Right ventricle myocardium superior (tissue), 1 donor: ENCODE measurements around the gene COL12A1. TPM values are rescaled to one million over a fixed set of nuclear protein-coding genes. Genes with fewer than 3 reads are reported as not detected.
A peak's percentile ranks its signal among the peaks of the same experiment; 100 is the strongest.
"Not testable (repeated sequence)": the region's sequence is repeated elsewhere in the genome, so short reads cannot be mapped to it uniquely, and the experiment has no call there.

Experiments used
- ATAC-seq: fragments of 200-7000 bp; cut with Tn5 transposase; one replicate; pipeline ENCODE4 v1.9.1; 2020; ENCODE audit warnings: mild to moderate bottlenecking; ENCODE audit not compliant: poor library complexity
- DNase-seq: peaks from one replicate; pipeline ENCODE4 v3.0.0-alpha.2; 2020
- intact Hi-C: fragments of 100-400 bp; cut with DNase I; formaldehyde crosslinking; loops from one replicate; pipeline ENCODE4 v1.11.2; 2022
- total RNA-seq: library from RNA; stranded (reverse); fragmentation: NEBNext Ultra II Directional; extraction: Animal tissue kit (Norgen Biotek cat#: 25700); gene quantifications from one replicate; pipeline ENCODE4 v1.2.1, GENCODE V29; 2021
- donor health status: DM: no; HTN: yes; CAD: no; lungs with severe emphysema.

The COL12A1 gene
- total RNA-seq, 1 donor from 2014 or later = 10.7 TPM

GRCh38 chr6:75196081-75196687, 9.7 kb downstream of the COL12A1 start:
- no peak for ATAC-seq
- DNase-seq = no peak
- intact Hi-C loops = no loop called here

- ATAC-seq (no peak), DNase-seq (no peak)
- intact Hi-C loops = no loop called here
Observed at GRCh38 chr6:75188221-75188925, 17.5 kb downstream of the COL12A1 start.

- intact Hi-C loops, ATAC-seq, DNase-seq: not testable (repeated sequence)
Observed at GRCh38 chr6:75186581-75186980, 19.3 kb downstream of the COL12A1 start.

- intact Hi-C loops = no loop called here
- no peak for DNase-seq
- ATAC-seq = peak; percentile 73
Observed at GRCh38 chr6:75183099-75183541, 22.7 kb downstream of the COL12A1 start.

- no peak for ATAC-seq
- no peak for DNase-seq
- intact Hi-C loops = no loop called here
Observed at GRCh38 chr6:75180864-75181263, 25.0 kb downstream of the COL12A1 start.

GRCh38 chr6:75178757-75179156, 27.1 kb downstream of the COL12A1 start:
- intact Hi-C loops = no loop called here
- no peak for ATAC-seq

GRCh38 chr6:75176076-75176582, 29.7 kb downstream of the COL12A1 start:
- DNase-seq (no peak), ATAC-seq (no peak)
- intact Hi-C loops = no loop called here

More at GRCh38 chr6:75178757-75179156, 27.1 kb downstream of the COL12A1 start:
- DNase-seq = no peak

- intact Hi-C loops = no loop called here
- ATAC-seq (no peak), DNase-seq (no peak)
Observed at GRCh38 chr6:75171986-75172385, 33.9 kb downstream of the COL12A1 start.

GRCh38 chr6:75171567-75171966, 34.3 kb downstream of the COL12A1 start:
- intact Hi-C loops = no loop called here
- DNase-seq (no peak), ATAC-seq (no peak)

GRCh38 chr6:75170691-75171560, 34.9 kb downstream of the COL12A1 start:
- intact Hi-C loops = no loop called here
- no peak for DNase-seq
- no peak for ATAC-seq

- no peak for DNase-seq
- intact Hi-C loops = no loop called here
- no peak for ATAC-seq
Observed at GRCh38 chr6:75169689-75170586, 35.9 kb downstream of the COL12A1 start.

- intact Hi-C loops = no loop called here
- no peak for DNase-seq
- ATAC-seq = no peak
Observed at GRCh38 chr6:75167851-75168250, 38.0 kb downstream of the COL12A1 start.

GRCh38 chr6:75167325-75167724, 38.5 kb downstream of the COL12A1 start:
- DNase-seq (no peak), ATAC-seq (no peak)
- intact Hi-C loops = no loop called here

GRCh38 chr6:75166773-75167172, 39.1 kb downstream of the COL12A1 start:
- ATAC-seq = no peak
- no peak for DNase-seq
- intact Hi-C loops = no loop called here

- DNase-seq = no peak
- ATAC-seq = no peak
- intact Hi-C loops = no loop called here
Observed at GRCh38 chr6:75166236-75166635, 39.6 kb downstream of the COL12A1 start.

- no peak for DNase-seq
- intact Hi-C loops = no loop called here
- ATAC-seq = no peak
Observed at GRCh38 chr6:75158176-75158575, 47.7 kb downstream of the COL12A1 start.

- no peak for ATAC-seq
- DNase-seq = no peak
- intact Hi-C loops = no loop called here
Observed at GRCh38 chr6:75157336-75157735, 48.5 kb downstream of the COL12A1 start.

GRCh38 chr6:75156186-75156878, 49.5 kb downstream of the COL12A1 start:
- DNase-seq (no peak), ATAC-seq (no peak)
- intact Hi-C loops = no loop called here
